Colonic mucosa (tissue), 4 donors: ENCODE data around the gene TUBA8. TPM values are rescaled to one million over a fixed set of nuclear protein-coding genes. Genes with fewer than 3 reads are reported as not detected.

Source experiments
- DNase-seq: peaks from one replicate; pipeline ENCODE4 v3.0.0-alpha.2; 2020
- H3K27ac ChIP-seq: fragments of 200-600 bp; one replicate; pipeline ENCODE4 v1.8.0; 2021
- H3K27me3 ChIP-seq: fragments of 200-600 bp; one replicate; pipeline ENCODE4 v1.8.0; 2021
- H3K36me3 ChIP-seq: fragments of 200-600 bp; one replicate; pipeline ENCODE4 v1.8.0; 2021
- H3K4me1 ChIP-seq: fragments of 200-600 bp; one replicate; pipeline ENCODE4 v1.8.0; 2021; ENCODE audit warnings: mild to moderate bottlenecking
- H3K4me3 ChIP-seq: fragments of 200-600 bp; one replicate; pipeline ENCODE4 v1.8.0; 2021
- H3K9ac ChIP-seq, 2 donors: one replicate each; pipeline ENCODE4 v1.7.0; 2013; ENCODE audit warnings: control low read depth in 2 of 2, low read depth in 2 of 2, low read length in 2 of 2
- H3K9me3 ChIP-seq: fragments of 200-600 bp; one replicate; pipeline ENCODE4 v1.8.0; 2021
- intact Hi-C: fragments of 100-400 bp; cut with DNase I; formaldehyde crosslinking; loops from one replicate; pipeline ENCODE4 v1.14.1; 2022
- total RNA-seq, 2 donors: library from RNA; stranded (reverse); fragmentation: NEBNext Ultra II Directional in 1 of 2; extraction: Animal tissue kit (Norgen Biotek cat#: 25700) in 1 of 2; gene quantifications; one replicate each; pipeline ENCODE4 v1.2.1, GENCODE V29; 2021
- TF ChIP-seq, protein P1 (sequence below): fragments of 200-600 bp; IDR thresholded peaks from one replicate; pipeline ENCODE4 v1.8.0; 2022; ENCODE audit warnings: antibody characterized with exemption, mild to moderate bottlenecking
- donor health status: healthy.
- donor health status: DM: no; HTN: no; CAD: no.
- donor health status: DM: no; HTN: no; CAD: no.

The TUBA8 gene
- total RNA-seq, 2 donors from 2014 or later: 1.6 TPM

DNA sequence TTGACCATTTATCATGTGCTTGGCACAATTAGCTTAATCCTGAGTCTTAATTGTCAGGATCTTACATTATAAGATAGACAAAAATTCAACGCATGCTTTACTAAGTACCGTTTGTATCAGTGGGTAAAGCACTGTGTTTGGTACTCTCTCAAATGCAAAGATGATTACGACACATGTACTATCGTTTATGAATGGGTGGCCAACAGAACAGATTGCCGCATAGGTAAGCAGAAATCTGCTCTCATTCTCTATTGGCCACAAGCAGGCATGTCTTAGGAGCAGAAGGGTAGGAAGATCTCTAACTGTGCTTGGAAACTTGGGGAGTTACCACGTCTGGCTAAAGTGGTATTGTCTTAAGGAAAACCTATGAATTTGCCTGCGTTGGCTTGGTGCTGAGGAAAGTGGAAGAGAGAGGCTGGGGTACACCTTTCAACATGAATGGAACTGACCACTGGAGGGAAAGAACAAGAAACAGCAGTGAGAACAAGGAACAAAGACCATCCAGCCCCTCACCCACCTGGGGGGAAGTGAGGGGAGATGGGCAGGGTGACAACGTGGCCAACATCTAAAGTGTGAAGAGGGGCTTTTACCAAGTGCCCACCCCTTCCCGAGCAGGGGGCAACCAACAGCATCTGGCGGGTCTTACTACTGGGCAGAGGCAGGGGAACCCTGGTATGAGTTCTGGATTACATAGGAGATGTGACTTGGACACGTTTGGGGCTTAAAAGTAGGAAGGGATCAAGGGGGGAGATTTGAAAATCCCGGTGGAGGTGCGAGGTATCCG is 1.0 kb upstream of the TUBA8 start:
- peaks cover 18% of the 10 kb centered on the region for H3K27me3 ChIP-seq
- H3K9me3 ChIP-seq: no peaks in the 10 kb centered on the region
- intact Hi-C loops: no loop called here
- H3K4me3 ChIP-seq: peak overlapping the region; percentile 36
- no peaks in the 10 kb centered on the region for H3K4me1 ChIP-seq
- H3K27ac ChIP-seq: no peak overlapping the region
- peak overlapping the region in 1 of 2 donors; percentile 31 for H3K9ac ChIP-seq
- no peaks in the 10 kb centered on the region for H3K36me3 ChIP-seq
- TF ChIP-seq, protein P1, sequence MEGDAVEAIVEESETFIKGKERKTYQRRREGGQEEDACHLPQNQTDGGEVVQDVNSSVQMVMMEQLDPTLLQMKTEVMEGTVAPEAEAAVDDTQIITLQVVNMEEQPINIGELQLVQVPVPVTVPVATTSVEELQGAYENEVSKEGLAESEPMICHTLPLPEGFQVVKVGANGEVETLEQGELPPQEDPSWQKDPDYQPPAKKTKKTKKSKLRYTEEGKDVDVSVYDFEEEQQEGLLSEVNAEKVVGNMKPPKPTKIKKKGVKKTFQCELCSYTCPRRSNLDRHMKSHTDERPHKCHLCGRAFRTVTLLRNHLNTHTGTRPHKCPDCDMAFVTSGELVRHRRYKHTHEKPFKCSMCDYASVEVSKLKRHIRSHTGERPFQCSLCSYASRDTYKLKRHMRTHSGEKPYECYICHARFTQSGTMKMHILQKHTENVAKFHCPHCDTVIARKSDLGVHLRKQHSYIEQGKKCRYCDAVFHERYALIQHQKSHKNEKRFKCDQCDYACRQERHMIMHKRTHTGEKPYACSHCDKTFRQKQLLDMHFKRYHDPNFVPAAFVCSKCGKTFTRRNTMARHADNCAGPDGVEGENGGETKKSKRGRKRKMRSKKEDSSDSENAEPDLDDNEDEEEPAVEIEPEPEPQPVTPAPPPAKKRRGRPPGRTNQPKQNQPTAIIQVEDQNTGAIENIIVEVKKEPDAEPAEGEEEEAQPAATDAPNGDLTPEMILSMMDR: no peak
- no peak for DNase-seq

DNA sequence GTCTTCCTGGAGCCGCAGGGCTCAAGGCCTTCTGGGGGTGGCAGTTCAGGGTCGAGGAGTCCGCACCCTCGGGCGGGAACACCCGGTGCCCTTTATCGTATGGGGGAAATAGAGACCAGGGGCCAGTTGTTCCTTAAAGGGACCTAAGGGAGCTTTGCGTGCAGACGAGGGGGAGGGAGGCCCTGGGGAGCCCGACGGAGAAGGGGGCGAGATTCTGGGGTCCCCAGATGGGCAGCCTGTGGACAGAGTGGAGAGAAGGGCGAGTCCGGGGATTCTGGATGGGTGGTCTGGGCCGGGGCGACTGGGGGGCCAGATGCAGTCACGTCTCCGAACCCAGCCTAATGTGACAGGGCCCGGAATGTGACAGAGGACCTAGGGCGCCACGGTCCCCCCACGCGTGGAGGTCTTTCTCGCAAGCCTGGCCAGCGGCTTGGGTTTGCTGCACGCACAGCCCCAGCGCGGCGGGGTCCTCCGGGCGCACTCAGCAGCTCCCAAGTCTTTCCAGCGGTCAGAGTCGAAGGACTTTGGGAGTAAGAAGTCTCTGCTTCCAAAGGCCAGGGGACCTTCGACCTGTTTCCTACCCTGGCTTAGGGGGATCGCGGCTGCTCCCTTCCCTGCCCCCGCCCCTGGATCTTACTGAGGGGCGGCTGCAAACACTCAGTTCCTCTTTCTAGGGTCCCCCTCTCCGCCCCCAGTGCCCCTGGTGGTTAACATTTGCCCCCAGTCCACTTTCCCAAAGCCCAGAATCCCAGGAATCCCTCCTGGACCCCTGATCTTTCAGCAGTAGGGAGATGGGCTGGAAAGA is 547 bp downstream of the TUBA8 start:
- DNase-seq: no peak
- Histone ChIP-seq H3K9ac (peak overlapping the region in 1 of 2 donors; percentile 24), H3K36me3 (no peaks in the 10 kb centered on the region), H3K27me3 (peaks cover 18% of the 10 kb centered on the region), H3K4me1 (no peaks in the 10 kb centered on the region), H3K27ac (no peak overlapping the region), H3K9me3 (no peaks in the 10 kb centered on the region), H3K4me3 (peak overlapping the region; percentile 36)
- intact Hi-C loops: no loop called here
- TF ChIP-seq, protein P1: no peak

DNA sequence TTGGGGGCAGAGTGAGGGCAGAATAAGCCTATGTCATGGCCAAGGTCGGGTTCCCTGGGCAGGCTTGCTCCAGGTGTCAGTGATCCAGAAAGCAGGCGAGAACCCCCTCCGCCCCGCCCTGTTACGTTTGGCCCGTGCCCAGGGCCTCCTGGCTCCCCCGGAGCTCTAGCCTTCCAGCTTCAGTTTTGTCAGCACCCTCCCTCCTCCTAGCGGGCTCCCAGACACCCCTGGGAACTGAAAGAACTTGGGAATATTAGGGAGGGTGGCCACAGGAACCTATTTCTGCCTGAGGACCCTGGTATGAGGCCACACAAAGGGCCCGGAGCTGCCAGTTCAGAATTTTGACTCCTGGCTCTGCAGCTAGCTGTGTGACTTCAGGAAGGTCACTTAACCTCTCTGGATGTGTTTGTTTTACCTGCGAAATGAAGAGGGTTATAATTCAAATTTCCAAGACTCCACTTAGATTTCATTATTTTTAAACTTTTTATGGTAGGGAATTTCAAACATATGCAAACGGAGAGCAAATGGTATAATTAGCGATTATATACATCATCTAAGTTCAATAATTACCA is 1.2 kb downstream of the TUBA8 start:
- TF ChIP-seq, protein P1: no peak
- no peak for DNase-seq
- Histone ChIP-seq H3K9me3 (no peaks in the 10 kb centered on the region), H3K4me1 (no peaks in the 10 kb centered on the region), H3K4me3 (no peak overlapping the region), H3K27me3 (peaks cover 18% of the 10 kb centered on the region), H3K9ac (no peak overlapping the region), H3K27ac (no peak overlapping the region), H3K36me3 (no peaks in the 10 kb centered on the region)
- intact Hi-C loops: no loop called here

DNA sequence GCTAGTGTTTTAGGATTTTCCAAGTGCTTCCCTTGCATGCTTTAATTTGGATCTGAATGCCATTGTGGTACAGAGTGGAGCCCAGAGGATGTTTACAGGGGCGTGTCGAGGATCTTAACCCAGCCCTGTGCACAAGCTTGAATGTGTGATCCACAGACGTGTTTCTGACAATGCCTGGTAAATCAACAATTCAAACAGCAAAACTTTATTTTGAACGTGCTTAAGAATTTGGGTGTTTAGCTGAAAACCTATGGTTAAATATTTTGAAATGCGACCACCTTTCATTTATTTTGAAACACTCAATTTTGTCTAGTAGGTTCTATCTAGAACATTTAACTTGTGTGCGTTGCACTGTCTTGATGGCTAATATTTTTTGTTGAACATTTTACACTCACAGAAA is 1.8 kb downstream of the TUBA8 start:
- Histone ChIP-seq H3K27me3 (peaks cover 18% of the 10 kb centered on the region), H3K27ac (no peak overlapping the region), H3K36me3 (no peaks in the 10 kb centered on the region), H3K4me1 (no peaks in the 10 kb centered on the region), H3K9ac (no peak overlapping the region), H3K4me3 (no peak overlapping the region), H3K9me3 (no peaks in the 10 kb centered on the region)
- no peak for DNase-seq
- intact Hi-C loops: no loop called here
- TF ChIP-seq, protein P1: no peak

DNA sequence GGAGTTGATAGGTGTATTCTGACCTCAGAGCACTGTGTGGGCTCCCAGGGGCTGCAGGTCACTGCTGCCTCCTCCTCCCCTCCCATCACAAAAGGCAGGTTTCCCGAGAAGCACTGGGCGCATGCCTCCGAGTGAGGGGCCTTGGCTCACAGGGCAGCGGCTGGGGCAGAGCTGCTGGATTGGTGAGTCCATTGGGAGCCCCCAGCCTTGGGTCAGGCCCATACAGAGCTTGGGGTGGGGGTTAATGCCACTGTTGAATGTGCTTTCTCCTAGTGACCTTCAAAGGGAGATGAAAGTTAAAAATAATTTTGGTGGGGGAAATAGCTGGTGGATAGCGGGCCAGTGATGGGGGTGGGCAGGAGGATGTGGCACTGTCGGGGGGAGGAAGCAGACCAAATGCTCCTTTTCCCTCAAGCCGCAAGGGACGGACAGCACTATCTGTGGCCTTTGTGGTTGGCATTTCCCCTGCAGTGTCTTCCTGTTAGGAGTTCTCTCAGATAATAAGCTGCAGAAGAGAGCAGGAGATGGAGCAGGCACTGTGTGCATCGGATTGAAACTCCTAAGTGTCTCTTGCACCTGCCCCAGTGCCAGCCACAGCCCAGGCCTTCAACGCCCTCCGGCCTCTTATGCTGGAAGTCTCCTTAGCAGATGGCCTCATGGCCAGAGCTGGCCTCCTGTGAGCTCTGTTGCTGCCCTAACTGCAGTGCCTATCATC is 3.2 kb downstream of the TUBA8 start:
- no peaks in the 10 kb centered on the region for H3K36me3 ChIP-seq
- H3K27me3 ChIP-seq: peaks cover 18% of the 10 kb centered on the region
- H3K27ac ChIP-seq: no peak overlapping the region
- no peak overlapping the region for H3K4me3 ChIP-seq
- H3K4me1 ChIP-seq: no peaks in the 10 kb centered on the region
- no peak for DNase-seq
- H3K9ac ChIP-seq: no peak overlapping the region
- intact Hi-C loops: no loop called here
- H3K9me3 ChIP-seq: no peaks in the 10 kb centered on the region
- TF ChIP-seq, protein P1: no peak
